KG1 (cell line): ENCODE results near the gene RIPOR1.

Experiments
- DNase-seq: peaks from one replicate; lab custom pipeline; 2025; lab: John Stamatoyannopoulos, UW

Gene RIPOR1

DNA sequence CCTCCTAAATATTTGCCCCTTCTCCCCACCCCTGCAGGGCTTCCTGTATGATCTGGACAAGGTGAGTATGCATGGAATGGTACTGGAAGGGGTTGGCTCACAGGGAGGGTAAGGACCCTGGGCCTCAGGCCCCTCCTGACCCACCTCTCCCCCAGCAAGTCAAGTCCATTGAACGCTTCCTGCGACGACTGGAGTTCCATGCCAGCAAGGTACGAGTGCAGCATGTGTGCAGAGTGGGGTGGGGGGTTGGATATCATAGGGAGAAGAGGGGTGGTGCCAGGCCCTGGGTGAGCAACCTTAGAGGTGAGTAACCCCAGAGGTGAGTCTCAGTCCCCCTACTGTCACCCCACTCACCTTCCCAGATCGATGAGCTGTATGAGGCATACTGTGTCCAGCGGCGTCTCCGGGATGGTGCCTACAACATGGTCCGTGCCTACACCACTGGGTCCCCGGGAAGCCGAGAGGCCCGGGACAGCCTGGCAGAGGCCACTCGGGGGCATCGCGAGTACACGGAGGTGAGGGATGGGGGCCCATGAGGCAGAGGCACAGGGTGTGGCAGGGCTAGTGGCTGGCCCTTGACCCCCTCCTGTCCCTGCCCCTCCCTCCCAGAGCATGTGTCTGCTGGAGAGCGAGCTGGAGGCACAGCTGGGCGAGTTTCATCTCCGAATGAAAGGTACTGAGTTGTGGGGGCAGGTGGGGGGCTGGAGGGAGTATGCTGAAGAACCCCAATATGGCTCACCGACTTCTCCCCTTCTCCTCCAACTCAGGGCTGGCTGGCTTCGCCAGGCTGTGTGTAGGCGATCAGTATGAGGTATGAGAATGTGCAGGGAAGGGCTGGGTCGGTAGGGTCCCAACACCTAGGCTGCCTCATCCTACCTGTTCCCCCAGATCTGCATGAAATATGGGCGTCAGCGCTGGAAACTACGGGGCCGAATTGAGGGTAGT is 11.3 kb downstream of the RIPOR1 start:
- DNase-seq, result no peak

DNA sequence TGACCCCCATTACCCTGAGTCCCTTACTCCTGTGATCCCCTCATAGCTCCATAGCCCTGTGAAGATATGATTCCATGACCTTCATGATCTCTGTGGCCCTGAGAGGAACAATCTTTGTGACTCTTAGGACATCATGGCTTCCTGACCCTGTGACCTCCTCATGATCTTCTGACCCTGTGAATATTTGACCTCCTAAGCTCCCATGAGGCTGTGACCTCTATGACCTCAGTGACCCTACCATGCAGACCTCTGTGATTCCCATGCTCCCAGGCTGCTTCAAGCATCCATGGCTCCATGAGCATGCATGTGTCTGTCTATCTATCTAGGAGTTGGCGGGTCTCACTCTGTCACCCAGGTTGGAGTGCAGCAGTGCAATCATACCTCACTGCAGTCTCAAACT is 12.1 kb downstream of the RIPOR1 start:
- no peak for DNase-seq

DNA sequence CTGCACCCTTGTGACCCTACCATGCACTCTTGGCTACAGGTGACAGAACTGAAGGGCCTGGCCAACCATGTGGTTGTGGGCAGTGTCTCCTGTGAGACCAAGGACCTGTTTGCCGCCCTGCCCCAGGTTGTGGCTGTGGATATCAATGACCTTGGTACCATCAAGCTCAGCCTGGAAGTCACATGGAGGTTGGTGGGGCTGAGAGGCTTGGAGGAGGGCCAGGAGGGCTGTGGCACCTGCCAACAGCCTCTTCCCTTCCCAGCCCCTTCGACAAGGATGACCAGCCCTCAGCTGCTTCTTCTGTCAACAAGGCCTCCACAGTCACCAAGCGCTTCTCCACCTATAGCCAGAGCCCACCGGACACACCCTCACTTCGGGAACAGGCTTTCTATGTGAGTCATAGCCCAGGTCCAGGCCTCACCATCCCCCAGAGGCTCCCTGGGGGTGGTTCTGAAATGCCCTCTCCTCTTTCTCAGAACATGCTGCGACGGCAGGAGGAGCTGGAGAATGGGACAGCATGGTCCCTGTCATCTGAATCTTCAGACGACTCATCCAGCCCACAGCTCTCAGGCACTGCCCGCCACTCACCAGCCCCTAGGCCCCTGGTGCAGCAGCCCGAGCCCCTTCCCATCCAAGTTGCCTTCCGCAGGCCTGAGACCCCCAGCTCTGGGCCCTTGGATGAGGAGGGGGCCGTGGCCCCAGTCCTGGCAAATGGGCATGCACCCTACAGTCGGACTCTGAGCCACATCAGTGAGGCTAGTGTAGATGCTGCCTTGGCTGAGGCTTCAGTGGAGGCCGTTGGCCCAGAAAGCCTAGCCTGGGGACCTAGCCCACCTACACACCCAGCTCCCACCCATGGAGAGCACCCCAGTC is 13.0 kb downstream of the RIPOR1 start:
- DNase-seq, result no peak

DNA sequence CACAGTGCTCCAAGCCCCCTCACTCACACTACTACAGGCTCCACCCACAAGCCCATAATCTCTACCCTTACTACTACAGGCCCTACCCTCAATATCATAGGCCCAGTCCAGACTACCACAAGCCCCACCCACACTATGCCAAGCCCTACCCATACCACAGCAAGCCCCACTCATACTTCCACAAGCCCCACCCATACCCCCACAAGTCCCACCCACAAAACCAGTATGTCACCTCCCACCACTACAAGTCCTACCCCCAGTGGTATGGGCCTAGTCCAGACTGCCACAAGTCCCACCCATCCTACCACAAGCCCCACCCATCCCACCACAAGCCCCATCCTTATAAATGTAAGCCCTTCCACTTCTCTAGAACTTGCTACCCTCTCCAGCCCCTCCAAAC is 13.8 kb downstream of the RIPOR1 start:
- DNase-seq, result no peak

DNA sequence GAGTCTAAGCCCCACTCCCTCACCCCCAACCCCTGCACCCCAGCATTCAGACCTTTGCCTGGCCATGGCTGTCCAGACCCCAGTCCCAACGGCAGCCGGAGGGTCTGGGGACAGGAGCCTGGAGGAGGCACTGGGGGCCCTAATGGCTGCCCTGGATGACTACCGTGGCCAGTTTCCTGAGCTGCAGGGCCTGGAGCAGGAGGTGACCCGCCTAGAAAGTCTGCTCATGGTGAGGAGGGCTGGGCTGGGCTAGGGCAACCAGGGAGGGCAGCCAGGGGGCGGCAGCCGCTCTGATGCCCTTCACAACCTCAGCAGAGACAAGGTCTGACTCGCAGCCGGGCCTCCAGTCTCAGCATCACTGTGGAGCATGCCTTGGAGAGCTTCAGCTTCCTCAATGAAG is 14.4 kb downstream of the RIPOR1 start:
- DNase-seq, result no peak

DNA sequence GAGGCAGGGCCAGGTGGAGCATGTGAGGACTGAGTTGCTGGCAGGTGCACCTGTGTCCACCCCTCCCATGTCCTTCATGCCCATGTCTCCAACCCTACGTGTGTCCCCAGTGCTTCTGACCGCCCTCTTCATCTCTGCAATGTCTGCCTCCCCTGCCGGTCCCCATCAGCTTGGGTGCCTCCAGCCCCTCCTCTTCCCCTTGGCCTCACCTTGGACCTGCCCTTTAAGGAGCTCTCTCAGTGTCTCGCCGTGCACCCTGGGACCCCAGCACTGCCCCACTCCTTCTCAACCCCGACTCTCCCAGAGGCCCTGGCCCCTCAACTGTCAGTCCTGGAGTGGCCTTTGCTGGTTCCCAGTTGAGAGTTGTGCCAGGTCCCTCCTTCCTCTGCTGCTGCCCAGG is 15.0 kb downstream of the RIPOR1 start:
- no peak for DNase-seq

DNA sequence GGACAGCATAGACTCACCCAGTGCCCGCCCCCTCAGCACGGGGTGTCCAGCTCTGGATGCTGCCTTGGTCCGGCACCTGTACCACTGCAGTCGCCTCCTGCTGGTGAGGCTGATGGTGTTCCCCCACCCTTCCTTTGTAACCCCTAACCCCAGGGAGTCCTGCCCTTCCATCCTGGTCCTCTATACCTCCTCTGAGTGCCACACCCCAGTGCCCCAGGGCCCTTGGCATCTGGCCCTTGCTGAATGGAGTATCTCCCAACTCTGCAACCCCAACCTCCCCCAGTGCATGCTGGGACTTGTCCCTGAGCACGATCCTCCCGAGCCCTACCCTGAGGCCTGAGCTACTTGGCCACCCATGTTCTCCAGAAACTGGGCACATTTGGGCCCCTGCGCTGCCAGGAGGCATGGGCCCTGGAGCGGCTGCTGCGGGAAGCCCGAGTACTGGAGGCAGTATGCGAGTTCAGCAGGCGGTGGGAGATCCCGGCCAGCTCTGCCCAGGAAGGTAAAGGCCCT is 15.8 kb downstream of the RIPOR1 start:
- DNase-seq, result no peak

DNA sequence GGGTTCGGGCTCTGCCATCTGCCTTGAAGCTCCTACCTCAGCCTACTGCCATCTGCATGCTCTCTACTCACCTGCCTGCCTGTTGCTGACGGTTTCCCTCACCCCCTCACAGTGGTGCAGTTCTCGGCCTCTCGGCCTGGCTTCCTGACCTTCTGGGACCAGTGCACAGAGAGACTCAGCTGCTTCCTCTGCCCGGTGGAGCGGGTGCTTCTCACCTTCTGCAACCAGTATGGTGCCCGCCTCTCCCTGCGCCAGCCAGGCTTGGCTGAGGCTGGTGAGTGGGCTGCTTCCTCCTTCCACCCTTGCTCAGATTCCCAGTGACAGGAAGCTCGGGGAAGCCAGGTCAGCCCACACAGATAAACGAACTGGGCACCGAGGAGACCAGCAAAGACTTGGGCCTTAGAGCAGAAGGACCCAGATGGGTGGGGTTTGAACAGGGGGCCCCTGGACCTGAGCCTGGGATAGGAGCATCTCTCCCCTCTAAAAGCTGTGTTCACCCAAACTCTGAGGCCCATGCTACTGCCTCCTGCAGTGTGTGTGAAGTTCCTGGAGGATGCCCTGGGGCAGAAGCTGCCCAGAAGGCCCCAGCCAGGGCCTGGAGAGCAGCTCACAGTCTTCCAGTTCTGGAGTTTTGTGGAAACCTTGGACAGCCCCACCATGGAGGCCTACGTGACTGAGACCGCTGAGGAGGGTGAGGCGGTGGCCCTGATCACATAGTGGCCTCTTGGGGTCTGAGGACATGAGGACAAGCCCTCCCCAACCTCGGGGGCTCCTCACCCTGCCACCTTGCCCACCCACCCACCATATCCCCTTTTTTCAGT is 16.4 kb downstream of the RIPOR1 start:
- no peak for DNase-seq

DNA sequence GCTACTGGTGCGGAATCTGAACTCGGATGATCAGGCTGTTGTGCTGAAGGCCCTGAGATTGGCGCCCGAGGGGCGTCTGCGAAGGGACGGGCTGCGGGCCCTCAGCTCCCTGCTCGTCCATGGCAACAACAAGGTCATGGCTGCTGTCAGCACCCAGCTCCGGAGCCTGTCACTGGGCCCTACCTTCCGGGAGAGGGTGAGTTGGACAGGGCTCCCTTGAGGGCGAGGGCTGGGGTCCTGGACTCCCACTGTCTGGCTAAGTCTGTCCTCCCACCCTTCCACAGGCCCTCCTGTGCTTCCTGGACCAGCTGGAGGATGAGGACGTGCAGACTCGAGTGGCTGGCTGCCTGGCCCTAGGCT is 17.0 kb downstream of the RIPOR1 start:
- DNase-seq, result no peak

DNA sequence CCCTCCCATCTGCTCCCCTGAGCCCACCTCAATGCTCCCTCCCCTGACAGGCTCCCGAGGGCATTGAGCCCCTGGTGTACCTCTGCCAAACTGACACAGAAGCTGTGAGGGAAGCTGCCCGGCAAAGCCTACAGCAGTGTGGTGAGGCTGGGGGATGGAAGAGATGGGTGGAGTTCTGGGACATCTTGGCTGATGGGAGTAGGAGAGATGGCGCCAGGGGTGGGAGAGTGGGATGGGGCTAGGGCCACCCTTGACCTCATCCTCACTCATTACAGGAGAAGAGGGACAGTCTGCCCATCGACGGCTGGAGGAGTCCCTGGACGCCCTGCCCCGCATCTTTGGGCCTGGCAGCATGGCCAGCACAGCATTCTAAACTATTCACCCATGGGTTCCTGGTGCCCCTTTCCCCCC is 17.5 kb downstream of the RIPOR1 start:
- no peak for DNase-seq

DNA sequence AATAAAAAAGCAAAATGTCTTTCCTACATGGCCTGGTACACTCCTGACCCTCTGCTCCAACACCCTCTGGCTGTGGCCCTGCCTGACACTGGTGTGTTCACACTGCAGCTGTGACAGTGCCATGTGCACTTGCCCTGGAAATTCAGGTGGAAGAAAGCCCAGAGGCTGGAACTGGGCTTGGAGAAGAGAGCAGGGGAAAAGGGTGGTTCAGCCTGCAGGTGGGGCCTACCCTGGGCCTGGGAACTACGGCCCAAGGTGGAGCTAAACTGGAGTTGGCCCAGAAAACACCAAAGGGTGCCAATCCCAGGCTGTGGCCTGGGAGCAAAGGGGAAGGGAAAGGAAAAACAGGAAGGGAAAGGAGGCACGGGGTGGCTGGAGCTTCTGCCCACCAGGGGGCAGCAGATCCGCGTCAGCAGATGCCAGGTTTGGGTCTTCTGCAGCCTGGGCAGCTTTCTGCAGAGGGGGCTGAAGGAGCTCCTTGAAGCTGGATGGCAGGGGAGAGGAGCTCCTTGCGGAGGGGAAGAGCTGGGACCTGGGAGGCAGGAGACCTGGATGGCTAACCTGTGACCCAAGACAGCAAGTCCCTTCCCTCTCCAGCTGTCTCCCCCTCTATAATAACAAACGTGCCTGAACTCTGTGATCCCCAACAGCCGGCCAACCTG is 18.3 kb downstream of the RIPOR1 start:
- DNase-seq, result peak; percentile 29

DNA sequence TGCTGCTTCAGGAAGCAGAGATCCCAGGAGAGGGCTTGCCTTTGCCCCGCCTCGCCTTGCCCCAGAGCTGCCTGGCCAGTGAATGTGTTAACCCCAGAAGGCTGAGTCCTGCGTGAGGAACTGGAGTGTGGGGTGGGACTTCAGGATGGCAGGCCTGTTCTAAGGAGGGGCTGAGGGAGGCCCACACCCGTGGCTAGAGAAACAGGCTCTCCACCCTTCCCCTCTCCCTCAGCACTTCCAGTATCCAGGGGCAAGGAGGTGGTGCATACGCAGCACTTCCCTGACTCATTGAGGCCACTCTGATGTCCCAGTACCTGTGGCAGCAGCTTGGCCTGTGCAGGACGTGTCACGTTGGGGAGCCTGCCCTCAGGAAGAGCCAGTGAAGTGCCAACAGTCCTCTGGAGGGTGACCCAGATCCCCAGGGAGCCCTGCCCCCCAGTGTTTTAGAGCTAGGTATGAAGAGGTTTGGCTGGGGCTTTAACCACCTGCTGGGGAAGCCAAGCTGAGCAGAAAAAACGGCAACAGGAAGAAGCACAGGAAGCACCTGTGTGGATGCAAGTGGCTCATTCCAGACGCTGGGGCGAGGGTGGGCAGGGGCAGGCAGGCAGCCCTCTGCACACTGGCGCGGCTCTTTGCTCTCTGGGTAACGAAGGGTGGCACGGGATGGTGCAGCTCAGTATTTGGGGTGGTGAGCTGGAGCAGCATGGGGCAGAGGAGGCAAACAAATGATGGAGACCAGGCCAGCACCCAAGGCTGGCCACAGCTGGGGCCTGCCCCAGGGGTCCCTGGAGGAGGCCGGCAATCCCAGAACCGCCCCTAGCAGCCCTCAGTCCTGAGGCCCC is 19.0 kb downstream of the RIPOR1 start:
- peak; percentile 71 for DNase-seq

DNA sequence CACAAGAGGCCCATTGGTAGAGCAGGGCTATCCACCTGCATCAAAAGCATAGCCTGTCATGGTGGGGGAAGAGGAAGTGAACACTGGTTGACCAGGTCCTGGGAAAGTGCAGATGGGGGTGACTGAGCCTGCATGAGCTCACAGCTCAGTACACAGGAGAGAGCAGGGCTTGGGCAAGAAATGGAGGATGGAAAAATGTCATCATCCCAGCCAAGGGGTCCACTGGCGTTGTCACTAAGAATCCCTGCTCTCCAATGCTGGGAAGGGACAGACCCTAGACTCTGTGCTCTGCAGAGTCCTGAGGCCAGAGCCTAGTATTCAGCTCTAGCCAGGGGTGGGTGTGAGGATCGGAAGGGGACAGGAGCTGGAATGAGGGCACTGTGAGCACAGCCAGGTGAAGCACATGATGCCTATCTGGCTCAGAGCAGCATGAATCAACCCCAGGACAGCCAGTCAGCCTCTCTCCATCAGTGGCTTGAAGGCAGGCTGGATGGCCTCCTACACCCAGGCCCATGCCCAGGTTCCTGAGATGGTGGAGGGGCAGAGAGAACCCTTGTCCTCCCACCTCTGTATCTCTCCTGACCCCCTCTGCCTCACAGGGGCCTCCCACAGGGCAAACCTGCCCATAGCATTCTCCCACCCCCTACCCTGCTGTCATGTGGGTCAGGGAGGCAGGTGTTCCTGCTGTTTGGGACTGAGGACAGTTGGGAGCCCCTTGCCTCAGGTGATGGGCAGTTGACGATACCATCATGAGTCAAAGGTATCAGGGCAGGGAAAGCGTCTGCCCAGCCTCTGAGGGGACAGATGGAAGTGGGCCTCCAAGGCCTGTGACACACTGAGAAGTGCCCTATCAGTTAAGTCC is 19.9 kb downstream of the RIPOR1 start:
- DNase-seq, result no peak

DNA sequence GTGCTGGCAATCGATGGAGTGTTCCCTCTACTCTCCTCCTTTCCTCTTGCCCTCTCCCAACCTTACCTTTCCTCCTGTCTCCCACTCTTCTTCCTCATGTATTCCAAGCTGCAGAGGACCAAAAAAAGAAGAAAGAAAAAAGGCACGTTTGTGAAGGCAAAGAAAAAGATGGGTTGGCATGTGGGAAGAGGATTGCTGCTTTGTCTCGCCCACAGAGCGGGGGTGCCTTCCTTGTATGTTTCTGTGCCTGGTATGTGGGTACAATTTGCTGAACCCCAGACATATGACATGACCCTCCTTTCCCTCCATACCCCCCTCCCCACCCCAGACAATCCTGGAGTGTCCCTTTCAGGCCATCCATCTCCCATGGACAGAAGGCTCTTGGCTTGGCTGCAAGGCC is 20.6 kb downstream of the RIPOR1 start:
- DNase-seq, result no peak

DNA sequence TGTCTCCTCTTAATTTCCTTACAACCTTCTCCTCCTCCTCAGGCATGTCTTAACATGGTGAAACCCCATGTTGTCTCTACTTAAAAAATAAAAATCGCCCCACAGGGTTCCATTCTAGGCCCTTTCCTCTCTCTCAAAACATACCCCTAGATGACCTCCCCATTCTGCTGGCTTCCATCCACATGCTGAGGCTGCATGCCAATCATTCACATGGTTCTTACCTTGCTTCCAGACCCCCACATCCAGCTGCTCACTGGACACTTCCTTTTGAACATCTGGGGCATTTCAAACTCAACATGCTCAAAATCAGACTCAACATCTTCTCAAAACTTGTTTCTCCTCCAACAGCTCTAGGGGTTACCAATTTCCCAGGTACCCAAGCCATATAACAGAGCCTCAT is 21.3 kb downstream of the RIPOR1 start:
- DNase-seq, result no peak

DNA sequence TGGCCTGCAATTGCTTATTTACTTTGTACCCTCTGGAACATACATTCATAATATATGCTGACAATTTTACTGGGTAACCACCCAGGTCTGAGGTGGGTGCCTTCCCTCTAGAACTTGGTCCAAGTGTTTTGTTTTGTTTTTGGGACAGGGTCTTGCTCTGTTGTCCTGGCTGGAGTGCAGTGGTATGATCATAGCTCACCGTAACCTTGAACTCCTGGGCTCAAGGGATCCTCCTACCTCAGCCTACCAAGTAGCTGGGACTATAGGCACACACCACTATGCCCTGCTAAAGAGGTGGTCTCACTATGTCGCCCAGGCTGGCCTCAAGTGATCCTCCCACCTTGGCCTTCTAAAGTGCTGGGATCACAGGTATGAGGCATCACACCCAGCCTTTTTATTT is 22.5 kb downstream of the RIPOR1 start:
- DNase-seq, result no peak

DNA sequence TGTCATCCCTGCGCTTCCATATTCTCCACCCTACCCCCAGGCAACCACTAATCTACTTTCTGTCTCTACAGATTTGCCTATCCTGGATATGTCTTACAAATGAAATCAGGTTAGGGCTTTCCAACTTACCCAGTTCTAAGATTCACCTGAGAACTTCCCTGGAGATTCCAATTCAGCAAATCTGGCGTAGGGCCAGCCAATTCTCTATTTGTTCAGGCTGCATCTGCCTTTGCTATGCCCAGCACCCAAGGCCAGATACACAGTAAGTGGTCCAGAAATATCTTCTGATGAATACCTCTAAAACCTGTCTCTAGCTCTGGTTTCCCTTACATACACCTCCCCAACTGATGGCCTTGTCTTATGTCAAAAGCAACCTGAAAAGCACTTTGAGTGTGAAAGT is 23.3 kb downstream of the RIPOR1 start:
- no peak for DNase-seq

DNA sequence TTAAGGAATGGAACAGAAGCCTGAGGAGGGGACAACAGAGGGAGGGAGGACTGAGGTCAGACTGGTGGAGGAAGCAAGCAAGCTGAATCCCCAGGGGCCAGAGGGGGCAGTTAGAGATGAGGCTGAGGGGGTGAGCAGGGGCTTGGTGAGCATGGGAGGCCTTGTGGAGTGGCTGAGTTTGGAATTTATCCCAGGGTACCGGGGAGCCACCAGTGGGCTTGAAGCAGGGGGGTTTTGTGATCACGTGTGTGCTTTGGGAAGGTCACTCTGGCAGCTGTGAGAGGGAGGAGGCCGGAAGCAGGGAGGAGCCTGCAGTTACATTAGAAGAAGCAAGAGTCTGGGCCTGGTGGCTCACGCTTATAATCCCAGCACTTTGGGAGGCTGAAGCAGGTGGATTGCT is 23.8 kb downstream of the RIPOR1 start:
- DNase-seq, result no peak

DNA sequence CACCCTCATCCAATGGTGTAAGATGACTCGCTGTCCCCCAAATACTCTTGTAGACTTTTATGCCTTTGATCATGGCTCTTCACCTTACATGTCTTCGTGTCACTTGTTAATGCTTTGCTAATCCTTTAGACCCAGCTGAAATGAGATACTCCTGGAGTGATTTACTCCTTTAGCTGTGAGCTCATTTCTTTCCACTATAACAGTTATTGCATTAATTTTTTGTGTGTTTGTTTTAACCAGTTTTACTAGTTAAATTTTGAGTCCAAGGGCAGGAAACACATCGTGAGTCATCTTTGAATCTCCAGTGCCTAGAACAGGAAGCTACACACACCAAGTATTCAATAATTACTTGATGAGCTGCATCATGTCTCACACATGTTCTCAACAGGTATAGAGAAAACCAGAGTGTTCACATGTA is 27.2 kb downstream of the RIPOR1 start:
- peak; percentile 56 for DNase-seq

DNA sequence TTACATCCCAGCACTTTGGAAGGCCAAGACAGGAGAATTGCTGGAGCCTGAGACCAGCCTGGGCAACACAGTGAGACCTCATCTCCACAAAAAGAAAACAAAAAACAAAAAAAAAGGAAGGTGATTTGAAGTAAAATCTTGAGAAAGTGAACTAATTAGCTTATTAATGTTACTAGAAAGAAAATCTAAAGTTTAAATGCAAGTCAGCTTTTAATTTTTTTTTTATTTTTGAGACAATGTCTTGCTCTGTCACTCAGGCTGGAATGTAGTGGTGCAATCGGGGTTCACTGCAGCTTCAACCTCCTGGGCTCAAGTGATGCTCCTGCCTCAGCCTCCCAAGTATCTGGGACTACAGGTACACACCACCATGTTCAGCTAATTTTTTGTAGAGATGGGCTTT is 30.2 kb downstream of the RIPOR1 start:
- DNase-seq, result no peak
